Measurements from ENCODE around the gene THSD7A. TPM values are rescaled to one million over a fixed set of nuclear protein-coding genes. Genes with fewer than 3 reads are reported as not detected.

THSD7A gene
- polyA plus RNA-seq, 5 donors: 9.0 to 20.9 (median 18.8) TPM

DNA sequence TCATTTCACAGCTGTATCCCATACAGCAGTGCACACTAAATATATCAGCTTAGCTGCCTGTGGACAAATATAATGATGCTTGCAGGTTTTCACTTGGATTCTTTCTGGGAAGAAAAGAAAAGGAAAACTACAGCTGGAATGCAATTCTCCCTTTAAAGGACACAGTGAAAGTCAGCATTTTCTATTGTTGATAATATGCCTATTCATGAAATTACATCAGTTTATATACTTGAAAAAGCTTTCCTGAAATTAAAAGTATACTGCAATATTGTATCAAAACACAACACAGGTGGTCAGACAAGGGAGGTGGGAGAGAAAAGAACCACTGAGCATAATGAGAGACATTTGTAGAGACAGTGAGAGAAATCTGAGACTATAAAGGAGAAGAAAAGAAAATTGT is 20.3 kb downstream of the THSD7A start:
- DNase-seq: no peak

DNA sequence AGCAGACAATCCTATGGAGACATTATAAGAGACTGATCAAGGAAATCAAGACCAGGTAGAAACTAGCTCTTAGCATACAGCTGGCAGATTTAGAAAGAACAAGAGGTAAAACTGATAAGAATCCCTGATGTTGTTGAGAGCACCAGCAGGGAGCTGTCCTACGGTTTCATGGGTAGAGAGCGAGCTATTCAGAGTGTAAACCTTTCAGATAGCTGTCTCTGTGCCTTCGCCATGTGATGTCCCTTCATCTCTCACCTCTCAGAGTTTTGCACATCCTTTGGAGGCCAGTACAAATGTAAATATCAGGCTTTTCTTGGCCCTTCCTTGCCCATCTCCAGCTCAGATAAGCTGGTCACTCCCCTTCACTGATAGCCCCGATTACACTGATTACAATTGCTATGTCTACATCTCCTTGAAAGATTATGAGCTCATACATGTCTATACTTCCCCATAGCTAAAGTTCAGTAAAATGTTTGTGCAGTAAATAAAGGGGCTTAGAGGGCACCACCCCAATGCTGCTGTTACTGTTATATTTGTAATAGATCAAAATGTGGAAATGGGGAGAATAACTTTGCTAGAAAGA is 21.9 kb downstream of the THSD7A start:
- no peak for DNase-seq

GRCh38 chr7:11807000-11807399 is 25.0 kb downstream of the THSD7A start:
- DNase-seq: no peak

- no peak for DNase-seq
Measured at GRCh38 chr7:11804621-11805020, 27.4 kb downstream of the THSD7A start.

DNA sequence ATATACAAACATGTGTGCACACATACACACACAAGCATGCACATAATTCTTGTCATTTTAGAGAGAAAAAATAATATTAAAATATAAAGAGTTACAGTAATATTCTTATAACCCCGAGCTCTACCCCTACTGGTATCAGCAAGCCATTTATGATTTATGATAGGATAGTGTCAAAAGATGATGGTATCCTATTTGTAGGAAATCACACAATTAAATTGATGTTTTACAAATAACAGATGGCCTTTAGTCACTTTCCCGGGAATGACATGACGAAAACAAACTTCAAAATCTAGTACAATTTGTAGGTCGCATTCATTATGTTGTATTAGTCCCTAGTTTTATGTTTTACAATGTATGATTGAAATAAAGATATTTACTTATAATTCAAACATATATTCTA is 36.8 kb downstream of the THSD7A start:
- DNase-seq: no peak

- no peak for DNase-seq
Measured at GRCh38 chr7:11792166-11792565, 39.8 kb downstream of the THSD7A start.

DNA sequence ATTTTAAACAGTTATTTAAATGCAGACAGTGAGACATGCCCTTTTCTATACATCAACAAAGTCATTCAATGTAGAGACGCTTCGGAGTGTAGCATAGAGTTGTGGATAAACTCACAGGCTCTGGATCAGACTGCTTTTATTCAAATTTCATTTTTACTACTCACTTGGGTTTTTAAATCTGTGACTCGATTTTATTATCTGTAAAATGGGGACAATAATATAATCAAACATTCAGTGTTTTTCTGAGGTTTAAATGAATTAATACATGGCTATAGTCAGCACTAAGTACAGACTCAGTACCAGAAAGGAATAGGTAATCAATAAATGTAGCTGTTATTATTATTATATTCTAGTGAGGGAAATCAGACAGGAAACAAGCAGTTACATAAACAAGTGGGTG is 43.4 kb downstream of the THSD7A start:
- no peak for DNase-seq

DNA sequence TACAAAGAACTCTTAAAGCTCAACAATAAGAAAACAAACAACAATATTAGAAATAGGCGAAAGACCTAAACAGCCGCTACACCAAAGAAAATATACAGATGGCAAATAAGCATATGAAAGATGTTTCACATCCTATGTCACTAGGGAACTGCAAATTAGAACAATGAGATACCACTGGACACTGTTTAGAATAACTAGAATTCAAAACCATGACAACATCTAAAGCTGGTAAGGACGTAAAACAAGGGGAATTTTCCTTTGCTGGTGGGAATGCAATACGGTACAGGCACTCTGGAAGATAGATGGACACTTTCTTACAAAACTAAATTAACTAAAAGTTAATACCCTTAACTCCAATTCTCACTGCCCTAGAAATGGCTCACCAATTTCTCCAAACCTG is 44.5 kb downstream of the THSD7A start:
- DNase-seq: no peak

- DNase-seq: peak; percentile 17 to 27
Measured at GRCh38 chr7:11786186-11786585, 45.8 kb downstream of the THSD7A start.

DNA sequence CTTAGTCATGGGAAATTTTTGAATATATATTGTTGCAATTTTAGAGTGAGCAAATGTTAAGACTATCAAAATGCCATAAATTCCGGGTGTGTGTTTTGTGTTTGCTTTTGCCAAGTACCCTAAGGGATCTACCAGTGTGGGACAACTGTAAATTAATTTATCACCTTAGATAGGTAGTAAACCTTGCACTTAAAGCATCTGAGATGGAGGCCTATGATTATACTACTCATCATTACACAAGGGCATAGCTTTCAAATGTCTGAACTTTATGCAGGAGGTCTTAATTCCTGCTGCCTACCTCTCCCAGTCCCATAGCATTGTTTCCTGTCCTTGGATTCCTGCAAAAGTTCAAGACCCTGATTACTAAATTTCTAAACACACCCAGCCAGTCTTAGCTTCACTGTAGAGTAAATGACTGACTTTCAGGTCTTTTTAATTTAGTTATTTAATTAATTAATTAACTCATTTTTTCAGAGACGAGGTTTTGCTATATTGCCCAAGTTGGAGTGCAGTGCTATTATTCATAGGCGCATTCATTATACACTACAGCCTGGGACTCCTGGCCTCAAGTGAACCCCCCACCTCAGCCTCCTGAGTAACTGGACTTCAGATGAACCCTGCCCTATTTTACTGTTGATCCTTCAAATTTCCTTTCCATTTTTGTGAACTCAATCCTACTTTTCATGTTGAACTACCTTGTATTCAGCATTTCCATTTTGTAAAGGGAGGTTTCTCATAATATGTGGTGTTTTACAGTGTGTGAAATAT is 47.0 kb downstream of the THSD7A start:
- no peak for DNase-seq

GRCh38 chr7:11779864-11780674 is 51.9 kb downstream of the THSD7A start:
- no peak for DNase-seq

DNA sequence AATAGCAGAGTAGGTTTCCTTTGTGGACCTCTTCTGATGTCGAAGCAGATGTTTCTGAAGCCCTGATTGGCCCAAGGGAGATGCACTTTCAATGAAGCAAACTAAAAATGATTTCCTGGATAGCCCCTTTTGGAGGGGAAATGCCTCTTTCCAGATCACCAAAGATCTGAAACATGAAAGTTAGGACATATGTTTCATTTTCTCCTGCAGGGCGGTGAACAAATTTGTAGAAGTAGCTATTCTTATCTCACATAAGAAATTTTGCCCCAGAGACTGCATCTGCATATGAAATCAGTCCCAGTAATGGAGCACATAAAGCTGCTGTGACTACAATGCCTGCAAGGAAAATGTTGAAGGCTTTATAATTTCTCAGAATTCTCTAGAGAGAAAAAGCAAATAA is 56.0 kb downstream of the THSD7A start:
- no peak for DNase-seq

DNA sequence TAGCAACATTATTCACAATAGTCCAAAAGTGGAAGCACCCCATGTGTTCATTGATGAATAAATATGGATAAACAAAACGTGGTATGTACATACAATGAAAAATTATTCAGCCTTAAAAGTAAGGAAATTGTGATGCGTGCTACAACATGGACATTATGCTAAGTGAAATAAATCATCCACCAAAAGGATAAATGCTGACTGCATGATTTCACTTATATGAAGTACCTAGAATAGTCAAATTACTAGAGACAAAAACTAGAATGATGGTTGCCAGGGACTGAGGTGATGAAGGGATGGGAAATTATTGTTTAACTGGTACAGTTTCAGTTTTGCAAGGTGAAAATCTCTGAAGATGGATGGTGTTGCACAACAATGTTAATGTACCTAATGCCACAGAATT is 56.6 kb downstream of the THSD7A start:
- DNase-seq: no peak

DNA sequence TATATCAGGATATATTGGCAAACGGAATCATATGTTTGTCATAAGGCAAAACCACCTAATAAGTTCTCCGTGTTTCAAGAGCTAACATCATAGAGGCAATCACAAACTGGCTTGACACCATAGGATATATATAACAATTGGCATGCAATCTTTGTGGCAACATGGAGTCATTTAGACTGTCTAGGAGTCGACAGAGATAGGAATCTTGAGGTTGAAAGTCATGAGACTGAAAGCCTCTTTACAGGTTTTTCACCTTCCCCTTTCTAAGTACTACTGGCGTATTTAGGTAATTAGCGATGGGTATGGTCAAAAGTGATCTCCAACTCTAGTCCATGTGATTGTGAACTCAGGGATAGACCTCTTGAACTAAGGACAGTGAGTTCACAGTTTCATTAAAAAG is 63.7 kb downstream of the THSD7A start:
- DNase-seq: no peak

DNA sequence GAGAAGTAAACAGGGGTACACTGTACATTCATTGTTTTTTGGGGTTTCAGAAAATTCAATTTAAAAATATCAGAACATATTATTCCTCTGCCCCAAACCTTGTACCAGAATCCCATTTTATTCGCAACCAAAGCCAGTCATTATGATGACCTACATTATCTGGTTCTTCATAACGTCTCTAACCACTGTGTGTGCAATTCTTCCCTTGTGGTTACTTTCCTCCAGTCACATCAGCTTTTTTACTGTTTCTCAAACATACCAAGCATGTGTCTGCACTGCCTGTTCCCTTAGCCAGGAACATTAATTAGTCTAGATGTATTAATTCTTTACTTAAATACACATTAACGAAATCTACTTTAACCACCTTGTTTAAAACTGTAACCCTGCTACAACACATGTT is 64.8 kb downstream of the THSD7A start:
- no peak for DNase-seq

GRCh38 chr7:11760372-11760771 is 71.6 kb downstream of the THSD7A start:
- no peak for DNase-seq

DNA sequence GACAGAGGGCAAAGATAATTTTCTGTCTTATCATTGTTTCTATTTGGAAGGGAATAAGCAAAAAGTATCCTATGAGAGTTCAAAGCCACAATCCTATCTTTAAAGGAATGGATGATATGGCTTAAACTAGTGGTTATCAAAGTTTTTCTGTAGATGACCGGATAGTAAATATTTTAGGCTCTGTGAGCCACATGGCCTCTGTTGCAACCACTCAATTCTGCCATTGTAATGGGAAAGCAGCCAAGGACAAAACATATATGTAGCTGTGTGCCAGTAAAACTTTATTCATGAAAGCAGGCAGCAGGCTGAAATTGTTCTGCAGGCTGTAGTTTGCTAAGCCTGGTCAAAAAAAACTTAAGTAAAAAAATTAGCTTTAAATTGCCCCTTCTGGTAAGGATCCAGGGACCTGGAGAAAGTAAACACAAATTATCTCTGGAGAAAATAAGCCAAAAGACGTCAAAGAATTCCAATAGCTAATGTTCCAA is 73.3 kb downstream of the THSD7A start:
- no peak for DNase-seq

GRCh38 chr7:11757153-11757552 is 74.8 kb downstream of the THSD7A start:
- DNase-seq: no peak

GRCh38 chr7:11754933-11755332 is 77.1 kb downstream of the THSD7A start:
- DNase-seq: no peak

GRCh38 chr7:11754123-11754522 is 77.9 kb downstream of the THSD7A start:
- DNase-seq: no peak

- DNase-seq: no peak
Measured at GRCh38 chr7:11753433-11753832, 78.6 kb downstream of the THSD7A start.

DNA sequence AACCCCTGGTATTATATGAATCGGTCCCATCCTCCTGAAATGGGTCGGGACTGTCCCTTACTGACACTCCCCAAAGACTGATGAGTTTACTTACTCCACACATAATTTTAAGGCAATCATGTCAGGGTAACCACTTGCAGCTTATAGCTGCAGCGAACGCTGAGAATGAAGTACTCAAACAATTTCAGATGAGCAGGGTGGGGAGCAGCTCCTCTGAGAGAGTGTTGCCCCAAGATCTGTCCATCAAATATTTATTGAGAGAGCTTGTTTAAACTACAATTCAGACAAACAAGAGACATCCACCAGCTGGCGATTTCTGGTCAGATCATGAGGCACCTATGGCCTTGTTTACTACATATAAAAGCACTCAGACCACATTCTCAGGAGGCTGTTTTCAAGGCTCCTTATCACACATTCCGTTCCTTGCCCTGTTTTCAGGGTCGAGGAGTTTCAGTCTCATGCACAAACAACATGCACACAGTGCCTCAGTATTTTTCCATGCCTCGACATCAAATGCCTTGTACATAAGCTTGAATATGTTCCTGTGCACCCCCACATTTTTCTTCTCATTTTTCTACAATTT is 80.1 kb downstream of the THSD7A start:
- no peak for DNase-seq

Data from right lung (tissue), 5 donors.